Measurements from ENCODE around the gene G6PC1. TPM values are rescaled to one million over a fixed set of nuclear protein-coding genes. Genes with fewer than 3 reads are reported as not detected.

The G6PC1 gene
- total RNA-seq, 1 donor from 2014 or later: not detected

DNA sequence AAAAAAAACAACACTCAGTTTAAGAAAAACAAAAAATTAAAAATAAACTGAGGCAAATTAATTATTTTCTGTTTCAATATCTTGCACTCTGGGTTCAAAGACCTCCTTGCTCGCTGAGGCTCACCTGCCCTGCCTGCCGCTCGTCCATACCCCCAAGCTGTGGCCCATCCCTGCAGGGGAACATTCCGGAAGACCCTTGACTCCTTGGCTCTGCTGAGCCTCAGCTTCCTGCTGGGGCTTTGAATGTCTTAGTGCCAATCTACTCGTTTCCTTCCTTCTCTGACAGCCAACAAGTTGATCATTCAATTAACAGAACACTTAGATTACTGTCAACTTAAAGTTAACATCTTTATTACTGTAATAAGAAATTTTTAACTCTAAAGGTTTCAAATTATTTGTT, 24.3 kb downstream of the G6PC1 start:
- H3K9me3 Mint-ChIP-seq: peaks cover 3% of the 10 kb centered on the region
- H3K4me1 Mint-ChIP-seq: peaks cover 4% of the 10 kb centered on the region
- no peak overlapping the region for H3K27ac Mint-ChIP-seq (ENCODE audit: unreplicated experiment)
- H3K36me3 Mint-ChIP-seq (ENCODE audit: low read depth): no peaks in the 10 kb centered on the region
- H3K4me3 Mint-ChIP-seq: no peak overlapping the region
- TF ChIP-seq, protein P1, sequence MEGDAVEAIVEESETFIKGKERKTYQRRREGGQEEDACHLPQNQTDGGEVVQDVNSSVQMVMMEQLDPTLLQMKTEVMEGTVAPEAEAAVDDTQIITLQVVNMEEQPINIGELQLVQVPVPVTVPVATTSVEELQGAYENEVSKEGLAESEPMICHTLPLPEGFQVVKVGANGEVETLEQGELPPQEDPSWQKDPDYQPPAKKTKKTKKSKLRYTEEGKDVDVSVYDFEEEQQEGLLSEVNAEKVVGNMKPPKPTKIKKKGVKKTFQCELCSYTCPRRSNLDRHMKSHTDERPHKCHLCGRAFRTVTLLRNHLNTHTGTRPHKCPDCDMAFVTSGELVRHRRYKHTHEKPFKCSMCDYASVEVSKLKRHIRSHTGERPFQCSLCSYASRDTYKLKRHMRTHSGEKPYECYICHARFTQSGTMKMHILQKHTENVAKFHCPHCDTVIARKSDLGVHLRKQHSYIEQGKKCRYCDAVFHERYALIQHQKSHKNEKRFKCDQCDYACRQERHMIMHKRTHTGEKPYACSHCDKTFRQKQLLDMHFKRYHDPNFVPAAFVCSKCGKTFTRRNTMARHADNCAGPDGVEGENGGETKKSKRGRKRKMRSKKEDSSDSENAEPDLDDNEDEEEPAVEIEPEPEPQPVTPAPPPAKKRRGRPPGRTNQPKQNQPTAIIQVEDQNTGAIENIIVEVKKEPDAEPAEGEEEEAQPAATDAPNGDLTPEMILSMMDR (conservative IDR thresholded peaks at IDR 0.05): no peak
- no peak for DNase-seq (ENCODE audit: low read depth, low spot score)
- peaks cover 14% of the 10 kb centered on the region for H3K27me3 Mint-ChIP-seq (ENCODE audit: low read depth)

DNA sequence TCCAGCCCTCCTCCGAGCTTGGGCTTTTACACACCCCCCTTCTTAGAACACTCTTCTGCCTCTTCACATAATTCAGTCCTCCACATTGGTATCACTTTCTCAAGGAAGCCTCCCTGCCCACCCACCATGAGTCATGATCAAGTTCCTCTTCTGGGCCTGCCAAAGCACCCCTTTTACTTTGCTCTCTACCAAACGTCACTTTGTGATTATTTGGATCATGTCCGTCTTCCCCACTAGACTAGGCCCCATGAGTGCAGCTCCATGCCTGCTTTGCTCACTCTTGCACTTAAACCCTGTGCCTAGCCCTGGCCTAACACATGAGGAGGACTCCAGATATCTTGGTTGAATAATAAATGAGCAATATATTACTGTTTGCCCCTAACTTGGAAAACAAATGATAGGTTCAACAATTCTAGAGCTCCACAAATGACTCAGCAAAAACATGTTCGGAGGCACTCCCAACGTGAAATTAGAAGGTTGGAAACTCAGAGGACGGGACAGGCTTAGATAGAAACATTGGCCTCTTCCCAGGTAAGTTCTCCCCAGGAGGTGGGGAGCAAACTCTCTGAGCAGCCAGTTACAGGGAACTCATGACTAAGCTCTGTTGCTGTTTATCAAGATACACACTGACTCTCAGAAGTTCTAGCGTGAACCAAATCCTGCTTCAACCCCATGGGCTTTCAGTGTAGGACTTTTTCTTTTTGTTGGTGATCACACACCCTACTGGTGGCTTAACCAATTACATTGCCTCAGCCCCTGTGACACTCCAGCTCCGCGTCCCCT, 28.3 kb downstream of the G6PC1 start:
- no peak overlapping the region for H3K27ac Mint-ChIP-seq (ENCODE audit: unreplicated experiment)
- DNase-seq (ENCODE audit: low read depth, low spot score): peak; percentile 8
- H3K9me3 Mint-ChIP-seq: peaks cover 3% of the 10 kb centered on the region
- H3K4me1 Mint-ChIP-seq: peaks cover 4% of the 10 kb centered on the region
- TF ChIP-seq, protein P1 (conservative IDR thresholded peaks at IDR 0.05): peak; percentile 58
- H3K27me3 Mint-ChIP-seq (ENCODE audit: low read depth): peaks cover 6% of the 10 kb centered on the region
- no peaks in the 10 kb centered on the region for H3K36me3 Mint-ChIP-seq (ENCODE audit: low read depth)
- no peak overlapping the region for H3K4me3 Mint-ChIP-seq

DNA sequence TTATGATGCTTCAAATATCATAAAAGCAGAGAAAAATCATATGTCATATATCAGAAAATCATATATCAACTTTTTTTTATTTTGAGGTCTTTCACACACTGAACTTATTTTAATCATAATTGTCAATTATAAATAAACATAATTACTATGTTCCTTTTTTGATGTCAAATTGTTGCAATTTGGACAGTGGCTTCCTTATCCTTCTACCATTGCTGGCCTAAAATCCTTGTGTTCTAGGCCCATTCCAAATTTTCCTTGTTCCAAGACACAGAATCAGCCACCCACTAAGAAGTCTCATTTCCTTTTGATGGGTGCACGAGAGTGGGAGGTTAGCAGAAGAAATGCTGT, 28.9 kb downstream of the G6PC1 start:
- H3K36me3 Mint-ChIP-seq (ENCODE audit: low read depth): no peaks in the 10 kb centered on the region
- peaks cover 9% of the 10 kb centered on the region for H3K27me3 Mint-ChIP-seq (ENCODE audit: low read depth)
- H3K4me1 Mint-ChIP-seq: peaks cover 4% of the 10 kb centered on the region
- TF ChIP-seq, protein P1 (conservative IDR thresholded peaks at IDR 0.05): no peak
- peaks cover 3% of the 10 kb centered on the region for H3K9me3 Mint-ChIP-seq
- DNase-seq (ENCODE audit: low read depth, low spot score): no peak
- no peak overlapping the region for H3K4me3 Mint-ChIP-seq
- H3K27ac Mint-ChIP-seq (ENCODE audit: unreplicated experiment): no peak overlapping the region

DNA sequence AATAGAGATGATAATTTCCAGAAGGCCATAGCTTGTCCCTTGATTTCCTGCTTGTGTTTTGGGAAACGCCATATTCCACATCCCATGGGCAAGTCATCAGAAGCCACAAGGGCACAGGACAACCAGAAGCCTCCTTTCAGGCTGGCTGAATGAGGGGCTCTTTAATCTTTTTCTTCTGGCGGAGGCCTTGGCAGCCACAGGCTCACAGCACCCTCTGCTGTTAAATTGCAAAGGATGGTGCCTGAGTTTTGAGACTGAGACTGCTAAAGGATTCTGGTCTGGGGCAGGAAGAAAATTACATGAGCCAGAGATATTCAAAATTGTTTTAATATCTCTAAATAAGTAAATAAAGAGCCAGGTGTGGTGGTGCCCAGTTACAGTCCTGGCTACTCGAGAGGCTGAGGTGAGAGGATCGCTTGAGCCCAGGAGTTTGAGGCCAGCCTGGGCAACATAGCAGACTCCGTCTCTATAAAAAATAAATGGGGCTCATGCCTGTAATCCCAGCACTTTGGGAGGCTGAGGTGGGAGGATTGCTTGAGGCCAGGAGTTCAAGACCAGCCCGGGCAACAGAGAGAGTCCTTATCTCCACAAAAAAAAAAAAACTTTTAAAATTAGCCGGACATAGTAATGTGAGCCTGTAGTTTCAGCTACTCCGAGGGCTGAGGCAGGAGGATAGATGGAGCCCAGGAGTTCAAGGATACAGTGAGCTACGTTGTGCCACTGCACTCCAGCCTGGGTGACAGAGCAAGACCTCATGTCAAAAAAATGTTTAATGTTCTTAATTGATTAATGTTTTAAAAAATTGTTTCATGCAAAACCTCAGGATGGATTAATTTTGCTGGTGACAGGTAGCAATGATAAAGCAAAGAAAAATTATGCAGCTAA, 37.4 kb downstream of the G6PC1 start:
- peaks cover 26% of the 10 kb centered on the region for H3K27me3 Mint-ChIP-seq (ENCODE audit: low read depth)
- no peak overlapping the region for H3K4me3 Mint-ChIP-seq
- TF ChIP-seq, protein P1 (conservative IDR thresholded peaks at IDR 0.05): peak; percentile 68
- DNase-seq (ENCODE audit: low read depth, low spot score): peak; percentile 26
- H3K4me1 Mint-ChIP-seq: no peaks in the 10 kb centered on the region
- no peak overlapping the region for H3K27ac Mint-ChIP-seq (ENCODE audit: unreplicated experiment)
- no peaks in the 10 kb centered on the region for H3K9me3 Mint-ChIP-seq
- no peaks in the 10 kb centered on the region for H3K36me3 Mint-ChIP-seq (ENCODE audit: low read depth)

DNA sequence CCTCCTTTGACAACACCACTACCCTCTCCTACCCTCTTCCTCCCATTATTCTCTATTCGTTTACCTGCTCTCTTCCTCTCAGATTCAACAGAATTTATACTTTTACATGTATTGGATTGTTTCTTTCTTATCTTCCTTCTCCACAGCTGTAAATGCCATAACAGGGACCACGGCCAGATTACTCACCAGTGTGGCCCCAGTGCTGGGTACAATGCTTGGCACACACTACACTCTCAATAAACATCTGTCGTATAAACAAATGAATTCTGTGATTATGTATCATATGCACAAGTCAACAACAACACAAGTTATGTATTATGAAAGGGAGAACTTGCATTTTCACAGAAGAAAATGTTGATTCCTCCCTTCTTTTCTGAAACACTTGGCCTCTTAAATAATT, 43.6 kb downstream of the G6PC1 start:
- TF ChIP-seq, protein P1 (conservative IDR thresholded peaks at IDR 0.05): no peak
- Mint-ChIP-seq H3K4me1 (no peaks in the 10 kb centered on the region), H3K27ac (ENCODE audit: unreplicated experiment) (no peak overlapping the region), H3K36me3 (ENCODE audit: low read depth) (no peaks in the 10 kb centered on the region), H3K9me3 (no peaks in the 10 kb centered on the region), H3K27me3 (ENCODE audit: low read depth) (peaks cover 6% of the 10 kb centered on the region), H3K4me3 (no peak overlapping the region)
- no peak for DNase-seq (ENCODE audit: low read depth, low spot score)

Data from neural crest cell (in vitro differentiated cells).